SK-N-SH (cell line): ENCODE results near the gene MRPS33.

ENCODE experiments used
- EZH2phosphoT487 ChIP-seq: fragments of 200-600 bp; sonication (generic); IDR thresholded peaks from 2 replicates; pipeline ENCODE4 v1.6.1; 2017; ENCODE audit warnings: low read depth, mixed run types, mild to moderate bottlenecking, antibody characterized with exemption, moderate library complexity, borderline replicate concordance
- GABPA ChIP-seq: IDR thresholded peaks from 2 replicates; pipeline ENCODE4 v1.4.0; 2012; ENCODE audit warnings: low read depth, mild to moderate bottlenecking
- POLR2AphosphoS5 ChIP-seq: IDR thresholded peaks from 2 replicates; pipeline ENCODE4 v1.6.1; 2012; ENCODE audit warnings: low read depth, low read length
- RCOR1 ChIP-seq: fragments of 150-350 bp; IDR thresholded peaks from 2 replicates; pipeline ENCODE4 v1.6.1; 2017; ENCODE audit warnings: antibody characterized with exemption, low read length
- RXRA ChIP-seq: IDR thresholded peaks from 2 replicates; pipeline ENCODE4 v1.4.0; 2012; ENCODE audit warnings: low read depth, mild to moderate bottlenecking, borderline replicate concordance
- SIN3A ChIP-seq: IDR thresholded peaks from 2 replicates; pipeline ENCODE4 v1.6.1; 2012; ENCODE audit warnings: low read depth, mild to moderate bottlenecking, low read length, moderate library complexity, borderline replicate concordance
- SMC3 ChIP-seq: IDR thresholded peaks from 2 replicates; pipeline ENCODE4 v1.6.1; 2012; ENCODE audit warnings: low read depth, low read length, improper control_type of control experiment
- USF1 ChIP-seq: IDR thresholded peaks from 2 replicates; pipeline ENCODE4 v1.4.0; 2012; ENCODE audit warnings: low read depth, borderline replicate concordance
- TF ChIP-seq, protein P1 (sequence below): fragments of 200-600 bp; sonication (generic); IDR thresholded peaks from 2 replicates; pipeline ENCODE4 v1.6.1; 2017; ENCODE audit warnings: antibody characterized with exemption, mild to moderate bottlenecking, moderate library complexity

- TF ChIP-seq SIN3A: no peak
- TF ChIP-seq, protein P1, sequence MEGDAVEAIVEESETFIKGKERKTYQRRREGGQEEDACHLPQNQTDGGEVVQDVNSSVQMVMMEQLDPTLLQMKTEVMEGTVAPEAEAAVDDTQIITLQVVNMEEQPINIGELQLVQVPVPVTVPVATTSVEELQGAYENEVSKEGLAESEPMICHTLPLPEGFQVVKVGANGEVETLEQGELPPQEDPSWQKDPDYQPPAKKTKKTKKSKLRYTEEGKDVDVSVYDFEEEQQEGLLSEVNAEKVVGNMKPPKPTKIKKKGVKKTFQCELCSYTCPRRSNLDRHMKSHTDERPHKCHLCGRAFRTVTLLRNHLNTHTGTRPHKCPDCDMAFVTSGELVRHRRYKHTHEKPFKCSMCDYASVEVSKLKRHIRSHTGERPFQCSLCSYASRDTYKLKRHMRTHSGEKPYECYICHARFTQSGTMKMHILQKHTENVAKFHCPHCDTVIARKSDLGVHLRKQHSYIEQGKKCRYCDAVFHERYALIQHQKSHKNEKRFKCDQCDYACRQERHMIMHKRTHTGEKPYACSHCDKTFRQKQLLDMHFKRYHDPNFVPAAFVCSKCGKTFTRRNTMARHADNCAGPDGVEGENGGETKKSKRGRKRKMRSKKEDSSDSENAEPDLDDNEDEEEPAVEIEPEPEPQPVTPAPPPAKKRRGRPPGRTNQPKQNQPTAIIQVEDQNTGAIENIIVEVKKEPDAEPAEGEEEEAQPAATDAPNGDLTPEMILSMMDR: no peak
- no peak for TF ChIP-seq USF1
- TF ChIP-seq RCOR1: no peak
- no peak for TF ChIP-seq RXRA
- no peak for TF ChIP-seq EZH2phosphoT487
- TF ChIP-seq SMC3: no peak
- no peak for TF ChIP-seq GABPA
- TF ChIP-seq POLR2AphosphoS5: no peak
Measured at GRCh38 chr7:141045842-141046620, 31.3 kb upstream of the MRPS33 start.
